ENCODE results near the gene CHPF2. TPM values are rescaled to one million over a fixed set of nuclear protein-coding genes. Genes with fewer than 3 reads are reported as not detected.

The CHPF2 gene
- total and polyA plus RNA-seq, 11 donors: 11.4 to 31.9 (median 18.3) TPM

- peaks cover 0 to 60% (median 5%) of the 10 kb centered on the region in 9 donors for H3K27me3 ChIP-seq
- WGBS, 4 donors: 0 to 16% (median 13%) methylated on average over 4 to 5 of the region's 5 CpGs
- H3K9me3 ChIP-seq: no peaks in the 10 kb centered on the region
- ATAC-seq (peak; percentile 40 to 68 (median 55)), DNase-seq (peak; percentile 71 to 90 (median 83))
- TF ChIP-seq POLR2A (IDR thresholded peaks at IDR 0.05) (no peak), CTCF (IDR thresholded peaks at IDR 0.05) (no peak)
- H3K36me3 ChIP-seq: no peaks in the 10 kb centered on the region
- peak overlapping the region; percentile 86 to 100 (median 97) for H3K27ac ChIP-seq
- peak overlapping the region in 11 of 12 donors; percentile 14 to 88 (median 77) for H3K4me3 ChIP-seq
- peaks cover 4 to 92% (median 64%) of the 10 kb centered on the region in 12 donors for H3K4me1 ChIP-seq
- intact Hi-C loops (cut with DNase I): loop anchor here in 9 of 10 donors (2.0 to 10.0 kb wide), 5 partner anchors 53 to 127 kb away; no protein-coding TSS in a partner anchor
Measured at GRCh38 chr7:151249732-151250072, 17.4 kb downstream of the CHPF2 start.

GRCh38 chr7:151250181-151251132 is 18.2 kb downstream of the CHPF2 start:
- intact Hi-C loops (cut with DNase I): loop anchor here in 1 of 10 donors (2.0 kb wide), 1 partner anchor 52 kb away; no protein-coding TSS in a partner anchor
- TF ChIP-seq CTCF (IDR thresholded peaks at IDR 0.05): no peak
- no peak for TF ChIP-seq POLR2A (IDR thresholded peaks at IDR 0.05)
- ATAC-seq: no peak
- WGBS, 4 donors: 56 to 60% (median 58%) methylated on average over 7 of the region's 7 CpGs
- peaks cover under 1 to 85% (median 57%) of the 10 kb centered on the region in 12 donors for H3K4me1 ChIP-seq
- H3K4me3 ChIP-seq: peak overlapping the region in 9 of 12 donors; percentile 65 to 88 (median 77)
- peak overlapping the region; percentile 86 to 100 (median 97) for H3K27ac ChIP-seq
- peak in 1 of 5 donors; percentile 23 for DNase-seq
- no peaks in the 10 kb centered on the region for H3K36me3 ChIP-seq
- H3K27me3 ChIP-seq: peaks cover 0 to 53% (median 0%) of the 10 kb centered on the region in 9 donors
- H3K9me3 ChIP-seq: no peaks in the 10 kb centered on the region

GRCh38 chr7:151251328-151251688 is 19.0 kb downstream of the CHPF2 start:
- TF ChIP-seq POLR2A (IDR thresholded peaks at IDR 0.05): no peak
- no peak for TF ChIP-seq CTCF (IDR thresholded peaks at IDR 0.05)
- Histone ChIP-seq H3K36me3 (no peaks in the 10 kb centered on the region), H3K4me1 (peaks cover 0 to 76% (median 51%) of the 10 kb centered on the region in 12 donors), H3K27me3 (peaks cover 0 to 44% (median 0%) of the 10 kb centered on the region in 9 donors), H3K4me3 (peak overlapping the region; percentile 6 to 88 (median 73)), H3K9me3 (no peaks in the 10 kb centered on the region), H3K27ac (peak overlapping the region; percentile 86 to 100 (median 97))
- WGBS, 4 donors: 3 to 12% (median 4%) methylated on average over 10 to 19 of the region's 19 CpGs
- ATAC-seq (no peak), DNase-seq (peak in 4 of 5 donors; percentile 51 to 66 (median 61))
- intact Hi-C loops (cut with DNase I): loop anchor here in 1 of 10 donors (2.0 kb wide), 1 partner anchor 51 kb away; no protein-coding TSS in a partner anchor
